Mesothelial cell of epicardium (in vitro differentiated cells): ENCODE data around the gene EPB41L5. TPM values are rescaled to one million over a fixed set of nuclear protein-coding genes. Genes with fewer than 3 reads are reported as not detected.

ENCODE experiments used
- DNase-seq, 2 experiments: peaks; one replicate each; pipeline ENCODE4 v3.0.0; 2021; ENCODE audit warnings: low spot score in 2 of 2; ENCODE audit not compliant: unreplicated experiment in 2 of 2
- H3K27ac Mint-ChIP-seq: 2 replicates; pipeline ENCODE4 v1.8.0; 2021; ENCODE audit warnings: mixed read lengths
- H3K27me3 Mint-ChIP-seq: 2 replicates; pipeline ENCODE4 v1.8.0; 2021; ENCODE audit warnings: low read depth, mixed read lengths
- H3K36me3 Mint-ChIP-seq: 2 replicates; pipeline ENCODE4 v1.8.0; 2021; ENCODE audit warnings: mixed read lengths
- H3K4me1 Mint-ChIP-seq: 2 replicates; pipeline ENCODE4 v1.8.0; 2021; ENCODE audit warnings: mixed read lengths
- H3K4me3 Mint-ChIP-seq: 2 replicates; pipeline ENCODE4 v1.8.0; 2021; ENCODE audit warnings: mild to moderate bottlenecking, moderate library complexity, mixed read lengths
- H3K9me3 Mint-ChIP-seq: 2 replicates; pipeline ENCODE4 v1.8.0; 2021; ENCODE audit warnings: mixed read lengths
- total RNA-seq: library from RNA; stranded (reverse); gene quantifications from 3 replicates; pipeline ENCODE4 v1.2.1, GENCODE V29; 2021
- TF ChIP-seq, protein P1 (sequence below): fragments of 200-600 bp; sonication (generic); IDR thresholded peaks from one replicate; pipeline ENCODE4 v1.5.0; 2021; ENCODE audit warnings: antibody characterized with exemption; ENCODE audit not compliant: unreplicated experiment

EPB41L5 gene
- total RNA-seq, 1 donor from 2014 or later = 43.4 TPM

- peaks cover 20% of the 10 kb centered on the region for H3K36me3 Mint-ChIP-seq
- no peak overlapping the region for H3K4me3 Mint-ChIP-seq
- H3K9me3 Mint-ChIP-seq = no peaks in the 10 kb centered on the region
- no peak overlapping the region for H3K27ac Mint-ChIP-seq
- H3K4me1 Mint-ChIP-seq = peaks cover 26% of the 10 kb centered on the region
- H3K27me3 Mint-ChIP-seq = no peaks in the 10 kb centered on the region
- TF ChIP-seq, protein P1, sequence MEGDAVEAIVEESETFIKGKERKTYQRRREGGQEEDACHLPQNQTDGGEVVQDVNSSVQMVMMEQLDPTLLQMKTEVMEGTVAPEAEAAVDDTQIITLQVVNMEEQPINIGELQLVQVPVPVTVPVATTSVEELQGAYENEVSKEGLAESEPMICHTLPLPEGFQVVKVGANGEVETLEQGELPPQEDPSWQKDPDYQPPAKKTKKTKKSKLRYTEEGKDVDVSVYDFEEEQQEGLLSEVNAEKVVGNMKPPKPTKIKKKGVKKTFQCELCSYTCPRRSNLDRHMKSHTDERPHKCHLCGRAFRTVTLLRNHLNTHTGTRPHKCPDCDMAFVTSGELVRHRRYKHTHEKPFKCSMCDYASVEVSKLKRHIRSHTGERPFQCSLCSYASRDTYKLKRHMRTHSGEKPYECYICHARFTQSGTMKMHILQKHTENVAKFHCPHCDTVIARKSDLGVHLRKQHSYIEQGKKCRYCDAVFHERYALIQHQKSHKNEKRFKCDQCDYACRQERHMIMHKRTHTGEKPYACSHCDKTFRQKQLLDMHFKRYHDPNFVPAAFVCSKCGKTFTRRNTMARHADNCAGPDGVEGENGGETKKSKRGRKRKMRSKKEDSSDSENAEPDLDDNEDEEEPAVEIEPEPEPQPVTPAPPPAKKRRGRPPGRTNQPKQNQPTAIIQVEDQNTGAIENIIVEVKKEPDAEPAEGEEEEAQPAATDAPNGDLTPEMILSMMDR = no peak
- DNase-seq = no peak
Measured at GRCh38 chr2:120108049-120108448, 95.2 kb downstream of the EPB41L5 start.

- Mint-ChIP-seq H3K9me3 (peaks cover 3% of the 10 kb centered on the region), H3K27me3 (no peaks in the 10 kb centered on the region), H3K36me3 (peaks cover 25% of the 10 kb centered on the region), H3K4me1 (peaks cover 26% of the 10 kb centered on the region), H3K27ac (no peak overlapping the region), H3K4me3 (no peak overlapping the region)
- TF ChIP-seq, protein P1 = no peak
- no peak for DNase-seq
Measured at GRCh38 chr2:120108749-120109148, 95.9 kb downstream of the EPB41L5 start.

DNA sequence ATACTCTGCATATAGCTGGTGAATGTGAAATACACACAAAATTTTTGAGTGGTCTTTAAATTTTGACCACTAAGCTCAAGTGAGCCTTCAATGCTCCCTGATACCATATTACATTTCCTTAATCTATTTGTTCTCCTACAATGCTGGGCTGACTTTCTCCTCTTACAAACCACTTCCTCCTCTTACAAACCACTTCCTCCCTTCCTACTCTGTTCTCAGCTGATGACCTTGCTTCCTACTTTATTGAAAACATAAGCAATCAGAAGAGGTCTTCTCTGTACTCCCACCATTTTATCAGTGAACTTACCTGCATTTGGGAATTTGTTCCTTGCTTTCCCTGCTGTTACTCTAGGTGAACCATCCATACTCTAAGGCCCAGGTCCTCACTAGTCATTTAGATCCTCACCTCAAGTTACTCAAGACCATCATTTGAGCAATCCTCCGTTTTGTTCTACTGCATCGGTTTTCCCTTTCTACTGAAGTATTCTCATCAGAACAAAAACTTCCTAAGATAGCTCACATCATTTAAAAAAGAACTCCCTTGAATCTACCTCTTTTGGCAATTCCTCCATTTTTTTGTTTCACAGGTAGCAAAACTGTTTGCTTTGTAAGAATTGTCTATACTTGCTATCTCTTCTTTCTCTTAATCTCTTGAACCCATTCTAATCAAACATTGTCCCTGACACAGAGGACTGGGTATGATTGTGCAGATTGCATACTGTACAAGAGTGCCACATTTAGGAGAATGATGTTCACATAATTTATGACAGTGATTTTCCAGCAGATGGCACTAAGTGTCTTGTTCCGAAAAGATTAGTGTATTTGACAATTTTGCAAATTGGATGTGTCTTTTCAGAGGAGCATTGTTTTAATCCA lies 96.5 kb downstream of the EPB41L5 start:
- TF ChIP-seq, protein P1 = no peak
- Mint-ChIP-seq H3K36me3 (peaks cover 24% of the 10 kb centered on the region), H3K9me3 (peaks cover 9% of the 10 kb centered on the region), H3K27me3 (no peaks in the 10 kb centered on the region), H3K4me3 (no peak overlapping the region), H3K27ac (no peak overlapping the region), H3K4me1 (peaks cover 26% of the 10 kb centered on the region)
- DNase-seq = no peak

GRCh38 chr2:120110062-120110362 lies 97.1 kb downstream of the EPB41L5 start:
- peaks cover 9% of the 10 kb centered on the region for H3K9me3 Mint-ChIP-seq
- H3K36me3 Mint-ChIP-seq = peaks cover 24% of the 10 kb centered on the region
- H3K4me3 Mint-ChIP-seq = no peak overlapping the region
- no peaks in the 10 kb centered on the region for H3K27me3 Mint-ChIP-seq
- H3K27ac Mint-ChIP-seq = no peak overlapping the region
- H3K4me1 Mint-ChIP-seq = peaks cover 26% of the 10 kb centered on the region
- no peak for DNase-seq
- TF ChIP-seq, protein P1 = no peak

- no peaks in the 10 kb centered on the region for H3K27me3 Mint-ChIP-seq
- TF ChIP-seq, protein P1 = no peak
- no peak for DNase-seq
- H3K9me3 Mint-ChIP-seq = peaks cover 9% of the 10 kb centered on the region
- peaks cover 24% of the 10 kb centered on the region for H3K36me3 Mint-ChIP-seq
- no peak overlapping the region for H3K27ac Mint-ChIP-seq
- H3K4me3 Mint-ChIP-seq = no peak overlapping the region
- peaks cover 26% of the 10 kb centered on the region for H3K4me1 Mint-ChIP-seq
Measured at GRCh38 chr2:120110507-120110906, 97.6 kb downstream of the EPB41L5 start.
